ENCODE results near the gene AKTIP. TPM values are rescaled to one million over a fixed set of nuclear protein-coding genes. Genes with fewer than 3 reads are reported as not detected.

The AKTIP gene
- total RNA-seq, 4 donors from 2014 or later, result 37.0 to 68.7 (median 50.5) TPM

DNA sequence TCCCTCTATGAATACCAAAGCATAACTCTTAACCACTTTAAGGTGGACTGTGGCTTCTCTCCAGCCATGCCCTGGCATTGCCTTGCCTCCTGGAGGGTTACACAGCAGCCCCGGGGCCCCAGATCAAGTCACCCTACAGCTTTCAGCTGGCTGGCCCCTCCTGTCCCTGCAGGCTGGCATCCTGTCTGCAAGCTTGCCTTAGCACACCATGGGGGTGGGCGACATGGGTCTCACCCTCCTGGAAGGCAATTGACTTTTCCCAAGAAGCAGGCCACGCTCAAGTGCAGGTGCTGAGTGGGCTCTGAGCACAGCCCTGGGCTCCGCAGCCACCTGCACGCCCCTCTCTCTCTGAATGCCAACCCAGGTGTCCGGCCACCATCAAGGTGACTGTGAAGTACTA, 25.8 kb upstream of the AKTIP start:
- TF ChIP-seq POLR2AphosphoS5 (IDR thresholded peaks at IDR 0.05) (no peak), EP300 (IDR thresholded peaks at IDR 0.05; ENCODE audit: low read depth) (no peak), POLR2A (IDR thresholded peaks at IDR 0.05) (no peak)
- TF ChIP-seq, protein P1, sequence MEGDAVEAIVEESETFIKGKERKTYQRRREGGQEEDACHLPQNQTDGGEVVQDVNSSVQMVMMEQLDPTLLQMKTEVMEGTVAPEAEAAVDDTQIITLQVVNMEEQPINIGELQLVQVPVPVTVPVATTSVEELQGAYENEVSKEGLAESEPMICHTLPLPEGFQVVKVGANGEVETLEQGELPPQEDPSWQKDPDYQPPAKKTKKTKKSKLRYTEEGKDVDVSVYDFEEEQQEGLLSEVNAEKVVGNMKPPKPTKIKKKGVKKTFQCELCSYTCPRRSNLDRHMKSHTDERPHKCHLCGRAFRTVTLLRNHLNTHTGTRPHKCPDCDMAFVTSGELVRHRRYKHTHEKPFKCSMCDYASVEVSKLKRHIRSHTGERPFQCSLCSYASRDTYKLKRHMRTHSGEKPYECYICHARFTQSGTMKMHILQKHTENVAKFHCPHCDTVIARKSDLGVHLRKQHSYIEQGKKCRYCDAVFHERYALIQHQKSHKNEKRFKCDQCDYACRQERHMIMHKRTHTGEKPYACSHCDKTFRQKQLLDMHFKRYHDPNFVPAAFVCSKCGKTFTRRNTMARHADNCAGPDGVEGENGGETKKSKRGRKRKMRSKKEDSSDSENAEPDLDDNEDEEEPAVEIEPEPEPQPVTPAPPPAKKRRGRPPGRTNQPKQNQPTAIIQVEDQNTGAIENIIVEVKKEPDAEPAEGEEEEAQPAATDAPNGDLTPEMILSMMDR (IDR thresholded peaks at IDR 0.05), result no peak
- Histone ChIP-seq H3K27ac (no peak overlapping the region), H3K36me3 (no peaks in the 10 kb centered on the region), H3K27me3 (no peaks in the 10 kb centered on the region), H3K4me1 (no peaks in the 10 kb centered on the region), H3K9me3 (no peaks in the 10 kb centered on the region), H3K4me3 (no peak overlapping the region)
- no peak for DNase-seq
- intact Hi-C loops (cut with DNase I; ENCODE audit: low total_unique reads) (no loop called here), in situ Hi-C loops (cut with MboI; ENCODE audit: low pct_ligation_motif_present in 1 of 4, low pct_unique_long_range_greater_than_20kb in 1 of 4, low sequenced_read_pairs in 3 of 4) (no loop called here)
- WGBS, 2 donors (ENCODE audit: low coverage in 1 of 2), result 90% methylated on average over 6 of the region's 6 CpGs; no CpG with 5 or more reads in 1 of the 2 donors

DNA sequence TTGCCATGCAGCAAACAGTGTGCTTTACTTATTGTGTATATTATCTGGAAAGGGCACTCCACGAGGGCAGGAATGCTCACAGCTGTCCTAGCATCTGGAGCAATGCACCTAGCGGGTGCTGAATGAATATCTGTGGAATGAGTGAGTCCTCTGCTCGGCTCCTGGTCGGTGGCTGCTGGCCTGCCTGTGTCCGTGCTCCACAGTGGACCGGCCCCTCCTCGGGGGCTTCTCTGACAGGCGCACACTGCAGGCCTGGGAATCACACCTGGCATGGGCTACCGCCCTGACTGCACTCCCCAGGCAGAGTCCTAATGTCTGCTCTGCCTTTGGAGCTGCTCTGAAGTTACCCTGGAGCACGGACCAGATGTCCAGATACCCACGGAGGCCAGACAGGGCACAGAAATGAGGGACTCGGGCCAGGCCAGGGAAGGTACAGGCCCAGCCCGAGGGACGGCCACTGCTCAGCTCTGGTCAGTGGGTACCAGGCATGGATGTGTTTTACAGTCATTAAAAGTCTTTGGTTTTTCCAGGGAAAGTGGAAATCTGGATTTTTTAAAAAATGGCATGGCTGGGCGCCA, 21.1 kb upstream of the AKTIP start:
- in situ Hi-C loops (cut with MboI; ENCODE audit: low pct_ligation_motif_present in 1 of 4, low pct_unique_long_range_greater_than_20kb in 1 of 4, low sequenced_read_pairs in 3 of 4), result no loop called here
- Histone ChIP-seq H3K36me3 (no peaks in the 10 kb centered on the region), H3K9me3 (no peaks in the 10 kb centered on the region), H3K4me1 (no peaks in the 10 kb centered on the region), H3K4me3 (no peak overlapping the region), H3K27me3 (no peaks in the 10 kb centered on the region), H3K27ac (no peak overlapping the region)
- TF ChIP-seq POLR2A (IDR thresholded peaks at IDR 0.05) (no peak), POLR2AphosphoS5 (IDR thresholded peaks at IDR 0.05) (no peak), EP300 (IDR thresholded peaks at IDR 0.05; ENCODE audit: low read depth) (no peak)
- TF ChIP-seq, protein P1 (IDR thresholded peaks at IDR 0.05), result no peak
- intact Hi-C loops (cut with DNase I; ENCODE audit: low total_unique reads), result no loop called here
- no peak for DNase-seq
- 94% methylated on average over 15 of the region's 15 CpGs; no CpG with 5 or more reads in 1 of the 2 donors for WGBS, 2 donors (ENCODE audit: low coverage in 1 of 2)

DNA sequence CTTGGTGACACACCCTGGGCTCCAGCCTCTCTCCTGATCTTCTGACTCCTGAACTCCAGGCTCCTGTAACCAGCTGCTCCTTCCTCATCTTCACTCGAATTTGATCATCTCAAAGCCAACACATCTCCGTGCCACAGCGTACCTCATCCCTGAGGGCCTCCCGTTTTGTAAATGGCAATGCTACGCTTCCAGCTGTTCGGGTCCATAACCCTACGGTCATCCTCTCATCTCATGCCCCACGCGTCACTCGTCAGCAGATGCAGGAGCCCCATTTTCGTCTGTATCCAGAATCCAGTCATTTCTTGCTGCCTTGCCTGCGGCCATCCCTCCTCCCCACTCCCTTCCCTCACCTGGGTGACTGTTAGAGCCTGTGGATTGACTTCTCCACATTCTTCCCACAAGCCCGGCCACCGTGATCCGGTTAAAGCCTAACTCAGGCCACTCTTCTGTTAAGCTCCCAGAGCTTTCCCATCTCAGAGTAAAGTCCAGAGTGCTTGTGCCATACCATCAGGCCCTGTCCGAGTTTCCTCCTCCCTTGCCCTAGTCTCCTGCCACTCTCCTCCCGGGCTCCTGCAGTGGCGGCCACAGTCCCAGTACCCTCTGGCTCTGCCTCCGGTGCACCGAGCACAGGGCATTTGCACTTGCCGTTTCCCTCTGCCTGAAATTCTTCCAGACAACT, 20.3 kb upstream of the AKTIP start:
- no peak overlapping the region for H3K4me3 ChIP-seq
- in situ Hi-C loops (cut with MboI; ENCODE audit: low pct_ligation_motif_present in 1 of 4, low pct_unique_long_range_greater_than_20kb in 1 of 4, low sequenced_read_pairs in 3 of 4), result no loop called here
- DNase-seq, result no peak
- TF ChIP-seq EP300 (IDR thresholded peaks at IDR 0.05; ENCODE audit: low read depth) (no peak), POLR2A (IDR thresholded peaks at IDR 0.05) (no peak), POLR2AphosphoS5 (IDR thresholded peaks at IDR 0.05) (no peak)
- TF ChIP-seq, protein P1 (IDR thresholded peaks at IDR 0.05), result no peak
- H3K27ac ChIP-seq, result no peak overlapping the region
- no peaks in the 10 kb centered on the region for H3K4me1 ChIP-seq
- intact Hi-C loops (cut with DNase I; ENCODE audit: low total_unique reads), result no loop called here
- H3K9me3 ChIP-seq, result no peaks in the 10 kb centered on the region
- 89 to 92% methylated on average over 10 to 21 of the region's 21 CpGs for WGBS, 2 donors (ENCODE audit: low coverage in 1 of 2)
- H3K27me3 ChIP-seq, result no peaks in the 10 kb centered on the region
- H3K36me3 ChIP-seq, result no peaks in the 10 kb centered on the region

DNA sequence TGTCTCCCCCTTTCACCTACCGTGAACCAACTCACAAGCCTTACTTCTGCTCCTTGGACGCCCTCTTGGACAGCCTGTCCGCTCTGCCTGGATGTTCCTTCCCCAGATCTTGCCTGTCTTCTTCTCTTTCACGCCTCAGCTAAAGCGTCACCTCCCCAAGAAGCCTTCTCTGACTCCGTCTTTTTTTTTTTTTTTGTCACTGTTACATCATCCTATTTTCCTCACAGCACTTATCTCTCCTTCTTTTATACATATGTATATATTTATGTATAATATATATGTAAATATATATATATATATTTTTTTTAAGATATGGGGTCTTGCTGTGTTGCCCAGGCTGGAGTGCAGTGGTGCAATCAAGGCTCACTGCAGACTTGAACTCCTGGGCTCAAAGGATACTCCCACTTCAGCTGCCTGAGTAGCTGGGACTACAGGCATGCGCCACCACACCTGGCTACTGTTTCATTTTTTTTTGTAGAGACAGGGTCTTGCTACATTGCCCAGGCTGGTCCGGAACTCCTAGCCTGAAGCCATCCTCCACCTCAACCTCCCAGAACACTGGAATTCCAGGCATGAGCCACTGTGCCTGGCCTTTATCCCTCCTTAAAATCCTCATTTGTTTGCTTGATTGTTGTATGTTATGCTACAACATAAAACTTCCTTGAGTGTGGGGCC, 16.5 kb upstream of the AKTIP start:
- WGBS, 2 donors (ENCODE audit: low coverage in 1 of 2), result 89 to 100% methylated on average over 1 to 8 of the region's 8 CpGs
- H3K4me3 ChIP-seq, result no peak overlapping the region

More for the DNA sequence above, 16.5 kb upstream of the AKTIP start:
- peak overlapping the region in 3 of 4 donors; percentile 13 to 40 (median 37) for H3K27ac ChIP-seq
- TF ChIP-seq POLR2AphosphoS5 (IDR thresholded peaks at IDR 0.05) (no peak), EP300 (IDR thresholded peaks at IDR 0.05; ENCODE audit: low read depth) (no peak), POLR2A (IDR thresholded peaks at IDR 0.05) (no peak)
- TF ChIP-seq, protein P1 (IDR thresholded peaks at IDR 0.05), result no peak
- H3K27me3 ChIP-seq, result no peaks in the 10 kb centered on the region
- H3K9me3 ChIP-seq, result no peaks in the 10 kb centered on the region
- DNase-seq, result no peak
- no peaks in the 10 kb centered on the region for H3K36me3 ChIP-seq
- in situ Hi-C loops (cut with MboI; ENCODE audit: low pct_ligation_motif_present in 1 of 4, low pct_unique_long_range_greater_than_20kb in 1 of 4, low sequenced_read_pairs in 3 of 4), result no loop called here
- no peaks in the 10 kb centered on the region for H3K4me1 ChIP-seq
- intact Hi-C loops (cut with DNase I; ENCODE audit: low total_unique reads), result no loop called here

Data from transverse colon (tissue), 4 donors.